ENCODE measurements around the gene ST6GALNAC2.

The ST6GALNAC2 gene

GRCh38 chr17:76517638-76518038, 68.0 kb downstream of the ST6GALNAC2 start:
- no peak for TF ChIP-seq CTBP1 (IDR thresholded peaks at IDR 0.05; ENCODE audit: borderline replicate concordance)
- no peak for TF ChIP-seq SP1 (IDR thresholded peaks at IDR 0.05)
- no peak for TF ChIP-seq L3MBTL2 (conservative IDR thresholded peaks at IDR 0.05)
- TF ChIP-seq ELF4 (IDR thresholded peaks at IDR 0.05): no peak
- ChIA-PET POLR2A (no interaction called here), CTCF (interaction anchor here (0.6 to 0.7 kb wide), 2 partner anchors 34 to 517 kb away, joined by 3 read pairs; partner anchors contain the start of gene CDK3)
- DNase-seq (ENCODE audit: extremely low spot score): no peak
